SKM-1 treated with dmso at 0.1 percent for 144 hours (cell line): ENCODE results near the gene RPRD1B.

Experiments
- DNase-seq: peaks from one replicate; lab custom pipeline; 2025; ENCODE audit not compliant: unreplicated experiment; lab: John Stamatoyannopoulos, UW

The RPRD1B gene

DNA sequence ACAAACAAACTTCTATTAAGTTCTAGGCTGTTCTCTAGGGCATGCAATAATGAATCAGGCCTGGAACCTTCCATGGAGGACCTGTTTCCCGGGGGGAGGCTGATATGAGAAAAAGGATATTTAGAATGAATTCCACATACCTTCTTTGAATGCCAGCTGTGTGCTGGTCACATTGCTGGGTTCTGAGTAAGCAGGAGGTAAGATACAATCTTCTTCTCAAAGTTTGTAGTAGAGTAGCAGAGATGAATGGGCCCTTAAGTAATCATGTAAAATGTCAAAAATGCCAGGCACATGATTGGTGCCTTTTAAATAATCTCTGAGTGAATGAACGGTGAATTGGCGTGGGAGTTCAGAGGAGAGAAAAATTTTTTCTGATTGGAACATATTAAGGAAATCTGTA is 84.1 kb downstream of the RPRD1B start:
- no peak for DNase-seq

GRCh38 chr20:38119446-38119845 is 85.9 kb downstream of the RPRD1B start:
- DNase-seq: no peak

- no peak for DNase-seq
Observed at GRCh38 chr20:38120625-38120988, 87.1 kb downstream of the RPRD1B start.

DNA sequence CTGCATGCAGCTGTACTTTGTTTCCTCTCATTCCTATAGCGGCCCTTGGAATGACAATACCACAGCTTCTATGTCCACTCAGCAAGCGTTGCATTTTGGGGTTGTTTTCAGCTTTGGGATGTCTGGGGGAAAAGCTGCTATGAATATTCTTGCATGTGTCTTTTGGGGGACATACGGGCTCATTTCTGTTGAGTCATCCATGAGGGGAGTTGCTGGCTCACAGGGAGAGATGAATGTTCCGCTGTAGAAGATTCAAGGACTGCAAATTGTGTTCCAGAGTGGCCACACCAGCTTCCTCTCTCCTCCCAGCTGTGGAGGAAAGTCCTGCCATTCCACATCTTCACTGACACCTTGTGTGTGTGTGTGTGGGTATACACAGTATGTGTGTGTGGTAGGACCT is 88.2 kb downstream of the RPRD1B start:
- no peak for DNase-seq

GRCh38 chr20:38123021-38123587 is 89.6 kb downstream of the RPRD1B start:
- no peak for DNase-seq

DNA sequence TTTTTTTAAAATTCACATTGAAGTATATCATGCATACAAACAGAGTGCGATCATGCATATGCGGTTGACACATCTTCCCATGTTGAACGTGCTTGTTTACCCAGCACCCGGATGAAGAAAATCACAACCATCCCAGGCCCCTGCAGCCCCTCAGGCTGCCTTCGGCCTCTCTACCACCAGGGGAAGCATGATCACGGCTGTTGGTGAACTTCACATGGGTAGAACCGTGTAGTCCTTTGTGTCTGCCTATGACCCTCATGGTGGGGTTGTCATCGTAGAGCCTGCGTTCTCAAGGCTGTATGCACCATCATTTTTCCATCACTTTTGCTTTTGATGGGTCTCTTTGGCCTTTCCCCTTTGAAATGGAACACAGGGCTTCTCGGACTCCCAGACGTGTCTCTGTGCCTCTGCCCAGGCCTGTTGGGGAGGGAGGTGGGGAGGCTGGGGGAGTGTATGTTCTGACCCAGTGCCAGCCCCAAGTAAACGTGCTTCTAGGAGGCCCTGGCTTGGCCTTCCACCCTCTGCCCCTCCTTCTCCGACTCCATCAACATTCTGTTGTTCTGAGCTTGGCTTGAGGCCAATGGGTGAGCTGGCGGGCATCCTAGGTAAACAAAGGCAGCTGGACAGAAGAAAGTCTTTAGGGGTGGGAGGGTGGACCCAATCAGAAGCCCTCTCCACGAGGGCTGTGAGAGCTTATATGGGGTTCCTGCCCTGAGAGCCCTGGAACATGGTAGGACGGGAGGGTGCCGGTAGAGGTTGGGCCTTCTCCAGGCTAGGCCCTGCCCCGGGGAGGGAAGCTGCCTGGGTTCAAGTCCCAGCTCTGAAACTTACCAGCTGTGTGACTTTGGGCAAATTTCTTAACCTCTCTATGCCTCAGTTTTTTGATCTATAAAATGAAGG is 91.9 kb downstream of the RPRD1B start:
- DNase-seq: no peak

DNA sequence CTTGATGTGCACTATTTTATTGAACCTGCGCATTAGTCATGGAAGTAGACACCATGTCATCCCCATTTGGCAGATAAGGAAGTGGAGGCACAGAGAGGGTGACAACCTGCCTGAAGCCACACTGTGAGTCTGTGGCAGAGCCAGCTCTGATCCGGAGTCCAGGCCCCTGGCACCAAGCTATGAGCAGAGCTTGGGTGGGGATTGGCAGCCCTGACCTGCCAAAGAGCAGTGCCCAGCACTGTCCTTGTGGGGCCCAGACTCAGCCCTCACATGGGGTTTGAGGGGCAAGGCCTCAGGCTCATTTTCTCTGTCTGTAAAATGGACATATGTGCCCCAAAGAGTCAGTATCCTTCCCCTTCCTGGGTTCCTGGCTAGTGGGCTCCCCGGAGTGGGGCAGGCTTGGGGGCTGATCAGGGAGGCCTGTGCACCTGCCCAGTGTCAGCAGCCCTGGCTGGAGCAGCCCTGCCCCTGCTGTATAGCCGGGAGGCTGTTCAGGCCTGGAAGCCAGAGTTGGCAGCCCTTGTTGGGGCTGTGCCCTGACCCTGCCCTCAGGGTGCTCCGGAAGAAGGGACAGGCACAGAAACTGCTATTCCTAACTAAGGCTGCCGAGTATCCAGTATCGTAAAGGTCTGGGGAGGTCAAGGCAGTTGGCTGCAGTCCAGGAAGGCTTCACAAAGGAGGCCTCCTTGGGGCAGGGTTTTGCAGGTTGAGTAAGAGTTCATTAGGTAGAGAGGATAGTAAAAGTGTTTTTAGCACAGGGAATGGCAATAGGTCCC is 92.8 kb downstream of the RPRD1B start:
- no peak for DNase-seq

- no peak for DNase-seq
Observed at GRCh38 chr20:38126932-38127621, 93.5 kb downstream of the RPRD1B start.

- no peak for DNase-seq
Observed at GRCh38 chr20:38127920-38128528, 94.5 kb downstream of the RPRD1B start.

- no peak for DNase-seq
Observed at GRCh38 chr20:38128691-38129090, 95.1 kb downstream of the RPRD1B start.

GRCh38 chr20:38129248-38129865 is 95.8 kb downstream of the RPRD1B start:
- DNase-seq: no peak

GRCh38 chr20:38129893-38130609 is 96.5 kb downstream of the RPRD1B start:
- no peak for DNase-seq

DNA sequence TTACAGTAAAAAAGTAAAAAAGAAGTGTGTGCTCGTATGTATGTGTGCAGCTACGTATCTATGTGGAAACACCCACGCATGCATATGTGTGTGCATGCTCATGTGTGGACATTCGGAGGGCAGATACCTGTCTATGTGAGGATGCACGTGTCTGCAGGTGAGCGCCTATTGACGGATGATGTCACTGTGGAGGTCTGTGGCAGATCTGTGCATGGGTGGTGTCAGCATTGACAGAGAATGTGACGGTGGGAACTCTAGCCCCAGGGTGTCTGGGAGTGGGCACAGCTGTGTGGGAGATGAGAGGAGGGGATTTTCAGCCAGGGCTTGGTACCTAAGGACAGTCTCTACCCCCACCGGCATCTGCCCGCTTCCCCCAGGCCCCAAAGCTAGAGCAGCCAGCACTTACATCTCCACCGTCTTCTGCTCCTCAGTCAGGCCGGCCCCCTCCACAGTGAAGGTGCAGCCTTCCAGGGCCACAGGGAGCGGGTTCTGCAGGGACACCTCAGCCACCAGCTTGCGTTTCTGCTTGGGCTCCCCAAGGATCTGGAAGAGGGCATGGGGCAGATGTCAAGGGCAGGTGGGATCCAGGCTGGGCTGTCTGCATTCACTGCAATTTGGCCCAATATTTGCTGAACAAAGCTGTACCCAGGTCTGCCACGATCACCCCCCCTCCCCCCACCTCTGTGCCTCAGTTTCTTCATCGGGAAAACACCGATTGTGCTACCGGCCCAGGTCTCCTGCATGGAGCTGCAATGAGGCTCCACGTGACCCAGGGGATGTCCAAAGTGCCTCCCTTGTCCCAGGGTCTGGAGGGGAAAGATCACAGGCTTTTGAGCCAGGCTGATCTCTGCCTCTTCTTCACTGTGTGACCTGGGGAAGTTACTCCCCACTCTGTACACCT is 97.4 kb downstream of the RPRD1B start:
- no peak for DNase-seq

DNA sequence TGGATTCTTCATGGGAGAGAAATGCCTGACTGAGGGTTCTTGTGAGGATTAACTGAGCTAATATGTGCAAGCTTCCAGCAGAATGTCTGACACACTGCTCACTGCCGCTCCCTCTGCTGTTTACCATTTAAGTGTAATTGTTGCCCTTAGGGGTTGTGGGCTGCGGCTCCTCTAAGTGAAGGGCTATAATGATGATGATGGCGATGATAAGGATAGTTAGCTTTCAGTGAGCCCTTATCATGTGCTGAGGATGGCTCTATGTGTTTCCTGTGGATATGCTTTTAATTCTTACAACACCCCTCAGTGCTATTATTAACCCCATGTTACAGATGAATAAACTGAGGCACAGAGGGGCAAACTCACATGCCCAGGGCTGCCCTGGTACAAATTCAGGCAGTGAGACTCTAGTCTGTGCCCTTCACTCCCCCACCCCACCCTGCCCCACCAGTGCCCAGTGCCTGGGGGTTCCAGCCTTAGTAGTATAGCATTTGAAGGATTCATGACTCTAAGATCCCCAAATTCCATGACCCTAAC is 98.1 kb downstream of the RPRD1B start:
- DNase-seq: no peak

DNA sequence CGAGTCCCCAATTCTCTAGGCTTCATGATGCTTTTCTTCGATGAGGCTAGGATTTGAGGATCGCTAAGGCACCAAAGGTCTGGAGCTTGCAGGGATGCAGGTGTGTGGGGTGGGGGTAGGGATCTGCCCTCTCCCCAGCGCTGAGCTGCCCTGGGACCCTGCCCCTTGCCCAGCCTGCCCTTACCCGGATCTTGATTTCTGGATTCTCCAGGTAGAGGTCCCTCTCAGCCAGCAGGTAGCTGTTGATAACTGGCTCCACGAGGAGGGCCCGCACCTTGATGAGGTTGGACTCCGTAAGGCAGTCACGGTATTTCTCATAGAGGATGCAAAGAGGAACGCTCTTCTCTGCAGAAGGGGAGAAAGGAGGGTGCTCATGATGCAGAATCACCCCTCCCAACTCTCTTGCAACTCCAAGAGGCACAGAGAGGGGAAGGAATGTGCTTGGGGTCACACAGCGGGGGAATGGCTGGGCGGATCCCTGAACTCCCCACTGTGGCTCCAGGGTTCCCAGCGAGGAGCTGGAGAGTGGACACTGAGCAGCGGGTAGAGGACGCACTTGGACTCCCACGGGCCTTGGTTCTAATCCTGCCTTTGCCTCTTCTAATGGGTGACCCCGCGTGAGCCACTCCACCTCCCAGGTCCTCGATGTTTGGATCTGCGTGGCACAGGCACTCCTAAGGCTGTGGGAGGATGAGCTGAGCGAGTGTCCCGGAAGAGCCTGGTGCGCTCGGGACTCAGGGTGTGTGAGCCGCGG is 98.8 kb downstream of the RPRD1B start:
- no peak for DNase-seq

GRCh38 chr20:38132910-38133501 is 99.5 kb downstream of the RPRD1B start:
- DNase-seq: no peak

DNA sequence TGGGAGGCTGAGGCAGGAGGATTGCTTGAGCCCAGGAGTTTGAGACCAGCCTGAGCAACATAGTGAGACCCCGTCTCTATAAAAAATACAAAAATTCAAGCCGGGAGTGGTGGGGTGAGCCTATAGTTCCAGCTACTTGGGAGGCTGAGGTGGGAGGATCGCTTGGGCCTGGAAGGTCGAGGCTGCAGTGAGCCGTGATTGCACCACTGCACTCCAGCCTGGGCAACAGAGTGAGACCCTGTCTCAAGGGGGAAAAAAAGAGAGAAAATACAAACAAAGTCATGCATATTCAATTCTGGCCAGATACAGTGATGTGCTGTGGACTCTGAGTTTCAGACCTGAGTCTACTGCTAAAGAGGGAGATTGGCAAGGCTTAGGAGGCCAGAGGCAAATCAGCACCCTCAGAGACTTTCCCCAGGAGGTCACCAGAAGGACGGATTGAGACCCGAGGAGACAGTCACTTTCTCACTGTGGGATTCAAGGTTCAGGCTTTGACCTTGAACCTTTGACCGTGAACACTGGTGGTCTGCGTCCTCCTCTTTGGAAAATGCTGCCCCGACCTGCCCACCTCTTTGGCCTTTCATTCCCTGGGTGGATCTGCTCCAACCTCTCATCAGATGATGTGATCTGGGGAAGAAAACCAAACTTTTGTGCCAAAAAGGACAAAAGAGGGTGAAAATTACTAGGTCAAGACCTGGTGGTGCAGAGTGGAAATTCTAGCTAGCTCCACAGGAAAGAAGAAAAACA is 100.3 kb downstream of the RPRD1B start:
- no peak for DNase-seq
